Lung microvascular endothelial cell (primary cell): ENCODE results near the gene APC2. TPM values are rescaled to one million over a fixed set of nuclear protein-coding genes. Genes with fewer than 3 reads are reported as not detected.

Experiments
- DNase-seq, 2 donors: peaks; one replicate each; pipeline versions ENCODE4 v3.0.0 to v3.0.0-alpha.2; 2010; ENCODE audit warnings: low read depth in 2 of 2
- total RNA-seq: library from RNA; depleted of rRNA; stranded (reverse); fragments of >200 nt; gene quantifications from 2 replicates; pipeline ENCODE4 v1.2.1, GENCODE V29; 2014

The APC2 gene
- total RNA-seq, 1 donor from 2014 or later, result under 0.01 TPM

DNA sequence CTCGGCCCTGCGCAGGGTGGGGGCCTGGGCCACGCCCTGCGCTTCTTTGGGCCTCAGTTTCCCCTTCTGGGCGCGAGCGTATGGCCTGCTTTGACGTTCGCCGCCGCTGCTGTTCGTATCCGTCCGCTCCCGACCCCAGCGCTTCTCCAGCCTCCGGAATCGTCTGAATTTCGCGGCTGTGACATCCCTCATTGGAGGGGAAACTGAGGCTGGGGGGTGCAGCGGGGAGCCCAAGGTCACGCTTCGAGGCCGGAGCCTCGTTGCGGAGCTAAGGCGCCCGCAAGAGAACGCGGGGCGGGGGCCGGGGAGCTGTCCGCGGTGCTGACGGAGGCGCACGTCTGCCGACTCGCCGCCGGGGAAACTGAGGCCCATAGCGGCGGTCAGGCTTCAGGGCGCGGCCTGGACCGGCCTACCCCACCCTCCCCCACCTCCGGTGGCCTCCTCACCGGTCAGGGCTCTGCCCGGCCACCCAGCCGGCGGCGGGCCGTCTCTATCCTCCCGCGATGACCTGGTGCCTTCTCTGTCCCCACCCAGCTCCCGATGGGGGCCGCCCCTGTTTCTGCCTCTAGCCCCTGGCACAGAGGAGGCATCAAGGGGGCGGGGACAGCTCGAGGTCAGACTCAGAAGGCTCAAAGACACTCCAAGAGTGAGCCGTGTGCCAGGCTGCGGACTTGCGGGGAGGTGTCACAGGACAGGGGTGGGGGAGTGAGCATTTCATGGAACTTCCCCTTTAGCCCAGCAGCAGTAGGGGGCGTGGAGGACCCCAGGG, 3.0 kb upstream of the APC2 start:
- DNase-seq, result no peak

DNA sequence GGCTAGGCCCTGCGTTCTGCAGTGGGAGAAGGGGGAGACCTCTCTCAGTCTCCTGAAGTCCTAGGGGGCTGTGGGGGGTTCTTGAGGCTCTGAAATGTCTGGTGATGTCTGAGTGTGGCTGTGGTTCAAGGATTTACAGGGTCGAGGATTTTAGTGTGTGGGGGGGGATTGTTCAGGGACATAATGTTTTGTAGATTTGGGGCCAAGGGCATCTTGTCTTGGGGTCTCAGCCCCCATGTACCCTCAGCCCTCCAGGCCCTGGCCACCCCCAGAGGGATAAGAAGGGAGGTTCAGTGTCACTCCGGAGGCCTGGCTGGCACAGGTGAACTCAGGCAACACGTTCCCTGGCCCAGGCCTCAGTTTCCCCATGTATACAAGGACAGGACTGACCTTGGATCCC, 2.4 kb upstream of the APC2 start:
- no peak for DNase-seq

DNA sequence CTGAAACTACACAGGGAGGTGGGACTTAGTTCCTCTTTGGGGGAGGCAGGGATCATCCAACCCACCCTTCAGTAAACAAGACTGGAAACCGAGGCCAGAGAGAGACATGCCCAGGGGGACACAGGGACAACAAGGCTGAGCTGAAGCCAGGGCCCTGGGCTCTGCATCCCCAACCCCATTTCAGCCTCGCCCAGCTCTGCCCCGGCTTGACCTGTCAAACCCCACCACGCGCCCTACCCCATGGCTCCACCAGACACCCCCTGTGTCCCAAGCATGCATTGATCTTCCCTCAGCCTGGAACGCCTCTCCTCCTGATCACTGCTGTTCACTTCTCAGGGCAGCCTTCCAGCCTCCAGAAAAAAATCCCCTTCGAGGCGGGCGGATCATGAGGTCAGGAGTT, 2.0 kb upstream of the APC2 start:
- no peak for DNase-seq

DNA sequence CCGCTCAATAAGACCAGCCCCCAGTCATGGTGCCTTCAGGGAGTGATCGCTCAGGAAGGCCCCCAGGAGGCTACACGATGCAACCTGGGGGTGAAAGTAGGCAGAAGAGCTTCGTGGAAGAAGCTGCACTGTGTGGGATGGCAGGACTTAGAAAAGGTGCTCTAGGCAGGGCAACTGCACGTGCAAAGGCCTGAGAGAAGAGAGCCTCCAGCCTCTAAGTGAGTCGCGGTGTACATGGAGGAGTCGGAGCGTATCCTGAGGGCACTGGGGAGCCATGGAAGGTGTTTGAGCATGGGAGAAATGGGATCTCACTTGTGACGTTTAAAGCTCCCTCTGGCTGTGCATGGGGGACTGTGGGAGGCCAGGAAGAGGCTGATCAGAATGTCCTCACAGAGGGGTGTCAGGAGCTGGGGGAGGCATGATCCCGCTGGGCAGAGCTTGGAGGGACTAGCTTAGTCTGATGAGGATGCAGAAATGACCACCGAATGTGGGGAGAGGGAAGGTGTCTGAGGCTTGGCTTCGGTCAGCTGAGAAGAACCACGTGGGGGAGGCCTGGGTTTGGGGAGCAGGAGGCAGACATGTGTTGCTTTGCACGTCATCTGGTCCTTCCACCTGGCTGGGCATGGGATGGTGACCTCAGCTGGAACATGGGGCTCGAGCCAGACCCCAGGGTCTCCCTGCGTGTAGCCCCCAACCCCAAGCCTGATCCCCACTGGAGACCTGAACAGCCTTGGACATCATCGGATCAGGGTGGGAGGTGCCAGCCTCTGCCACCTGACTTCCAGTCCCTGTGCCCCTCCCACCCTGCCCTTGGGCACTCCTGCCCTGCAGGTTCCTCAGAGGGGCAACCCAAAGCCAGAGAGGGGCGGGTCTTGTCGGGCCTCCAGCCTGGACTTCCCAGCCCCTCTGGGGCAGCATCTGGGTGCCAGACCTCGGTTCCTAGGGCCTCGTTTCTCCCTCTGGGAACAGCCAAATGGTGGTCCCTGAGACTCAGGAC, 1.1 kb downstream of the APC2 start:
- DNase-seq, result no peak

DNA sequence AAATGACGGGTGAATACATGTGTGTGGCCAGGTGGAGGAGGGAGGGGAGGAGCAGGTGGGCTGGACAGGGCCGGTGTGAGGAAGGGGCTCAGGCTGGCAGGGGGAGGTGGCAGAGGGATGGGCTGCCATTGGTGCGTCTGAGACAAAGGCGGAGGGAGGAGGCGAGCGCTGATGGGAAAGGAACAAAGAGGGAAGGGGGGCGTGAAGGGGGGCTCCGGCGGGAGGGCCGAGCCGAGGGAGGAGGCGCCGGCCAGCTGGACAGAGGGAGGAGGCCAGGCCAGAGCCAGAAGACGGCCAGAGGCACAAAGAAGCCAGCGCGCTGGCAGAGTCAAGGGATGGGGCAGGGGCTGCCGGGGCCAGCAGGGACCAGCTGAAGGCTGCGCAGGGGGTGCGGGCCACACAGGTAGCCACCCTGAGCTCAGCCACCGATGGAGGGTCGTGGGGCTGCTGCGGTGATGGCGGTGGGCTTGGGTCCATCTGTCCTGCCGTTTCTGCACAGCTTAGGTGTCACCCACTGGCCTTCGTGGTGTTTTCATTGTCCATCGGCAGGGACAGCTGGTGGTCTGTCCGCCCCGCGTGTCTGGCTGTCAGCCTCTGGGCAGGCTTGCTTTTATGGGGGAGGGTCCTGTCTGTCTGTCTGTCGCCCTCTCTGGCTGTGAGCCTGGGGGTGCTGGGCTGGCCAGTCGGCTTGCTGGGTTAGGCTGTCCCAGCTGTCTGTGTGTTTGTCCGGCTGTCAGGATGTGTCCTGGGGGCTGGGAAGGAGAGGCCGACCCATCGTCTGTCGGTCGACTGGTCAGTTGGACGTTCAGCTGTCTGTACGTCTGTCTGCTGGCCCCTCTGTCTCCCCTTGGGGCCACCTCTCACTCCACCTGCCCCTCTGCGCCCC, 2.2 kb downstream of the APC2 start:
- DNase-seq, result no peak

DNA sequence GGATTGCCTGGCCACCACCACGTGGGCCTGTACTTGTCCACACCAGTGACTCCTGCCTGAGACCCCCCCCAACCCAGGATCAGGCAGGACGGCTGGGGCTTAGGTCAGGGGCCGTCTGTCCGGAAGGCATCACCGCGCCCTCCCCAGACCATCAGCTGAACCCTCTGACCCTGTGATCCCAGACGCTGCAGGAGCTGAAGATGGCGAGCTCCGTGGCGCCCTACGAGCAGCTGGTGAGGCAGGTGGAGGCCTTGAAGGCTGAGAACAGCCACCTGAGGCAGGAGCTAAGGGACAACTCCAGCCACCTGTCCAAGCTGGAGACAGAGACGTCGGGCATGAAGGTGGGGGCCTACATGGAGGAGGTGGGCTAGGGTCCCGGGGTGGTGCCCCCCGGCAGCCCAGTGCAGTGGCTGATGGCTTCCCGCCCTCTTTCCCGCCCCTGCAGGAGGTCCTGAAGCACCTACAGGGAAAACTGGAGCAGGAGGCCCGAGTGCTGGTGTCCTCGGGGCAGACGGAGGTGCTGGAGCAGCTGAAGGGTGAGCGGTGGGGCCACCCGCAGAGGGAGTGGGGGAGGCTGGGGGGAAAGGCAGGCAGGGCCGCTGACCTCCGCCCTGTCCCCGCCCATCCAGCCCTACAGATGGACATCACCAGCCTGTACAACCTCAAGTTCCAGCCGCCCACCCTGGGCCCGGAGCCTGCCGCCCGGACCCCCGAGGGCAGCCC, 3.0 kb downstream of the APC2 start:
- no peak for DNase-seq

DNA sequence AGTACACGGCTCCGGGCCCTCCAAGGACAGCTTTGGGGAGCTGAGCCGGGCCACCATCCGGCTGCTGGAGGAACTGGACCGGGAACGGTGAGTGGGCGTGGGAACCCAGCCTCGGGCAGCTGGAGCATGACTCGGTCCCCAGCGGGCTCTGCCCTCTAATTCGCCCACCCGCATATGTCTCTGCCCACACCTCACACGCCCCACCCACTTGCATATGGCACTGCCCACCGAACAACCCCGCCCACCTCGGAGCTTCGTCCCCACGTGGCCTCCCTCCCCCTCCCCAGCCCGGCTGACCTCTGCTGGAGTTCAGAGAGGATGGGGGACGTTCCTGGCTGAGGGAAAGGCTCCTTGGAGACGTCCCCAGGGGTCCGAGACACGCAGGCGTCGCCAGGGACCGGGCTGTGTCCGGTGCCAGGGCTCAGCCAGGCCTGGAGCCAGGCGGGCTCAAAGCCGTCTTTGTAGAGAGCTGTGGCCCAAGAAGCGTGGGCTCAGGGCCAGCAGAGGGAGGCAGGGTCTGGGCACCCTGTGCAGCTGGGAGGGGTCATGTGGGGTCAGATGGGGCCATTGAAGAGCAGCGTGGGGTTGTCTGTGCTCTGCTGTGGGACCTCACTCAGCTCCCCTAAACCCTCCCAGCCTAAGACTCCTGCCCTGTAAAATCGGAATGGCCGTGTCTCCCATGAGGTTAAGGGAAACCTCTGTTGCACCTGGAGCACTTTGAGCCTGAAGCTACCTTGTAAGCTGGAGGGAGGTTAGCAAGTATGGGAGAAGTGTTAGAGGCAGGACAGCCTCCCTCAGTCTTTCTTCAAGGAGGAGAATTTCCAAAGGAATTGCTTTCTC, 3.8 kb downstream of the APC2 start:
- DNase-seq, result no peak

DNA sequence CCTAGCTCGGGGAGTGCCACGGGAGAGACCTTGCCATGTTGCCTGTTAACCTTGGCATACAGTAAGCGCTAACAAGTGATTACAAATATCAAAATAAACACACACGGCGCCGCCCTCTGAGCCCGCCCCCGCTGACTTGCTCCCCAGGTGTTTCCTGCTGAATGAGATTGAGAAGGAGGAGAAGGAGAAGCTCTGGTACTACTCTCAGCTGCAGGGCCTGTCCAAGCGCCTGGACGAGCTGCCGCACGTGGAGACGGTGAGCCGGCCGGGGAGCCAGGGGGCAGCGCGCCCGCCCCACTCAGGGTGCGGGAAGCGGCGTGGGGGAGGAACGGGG, 5.0 kb downstream of the APC2 start:
- peak in 1 of 2 donors; percentile 75 for DNase-seq

DNA sequence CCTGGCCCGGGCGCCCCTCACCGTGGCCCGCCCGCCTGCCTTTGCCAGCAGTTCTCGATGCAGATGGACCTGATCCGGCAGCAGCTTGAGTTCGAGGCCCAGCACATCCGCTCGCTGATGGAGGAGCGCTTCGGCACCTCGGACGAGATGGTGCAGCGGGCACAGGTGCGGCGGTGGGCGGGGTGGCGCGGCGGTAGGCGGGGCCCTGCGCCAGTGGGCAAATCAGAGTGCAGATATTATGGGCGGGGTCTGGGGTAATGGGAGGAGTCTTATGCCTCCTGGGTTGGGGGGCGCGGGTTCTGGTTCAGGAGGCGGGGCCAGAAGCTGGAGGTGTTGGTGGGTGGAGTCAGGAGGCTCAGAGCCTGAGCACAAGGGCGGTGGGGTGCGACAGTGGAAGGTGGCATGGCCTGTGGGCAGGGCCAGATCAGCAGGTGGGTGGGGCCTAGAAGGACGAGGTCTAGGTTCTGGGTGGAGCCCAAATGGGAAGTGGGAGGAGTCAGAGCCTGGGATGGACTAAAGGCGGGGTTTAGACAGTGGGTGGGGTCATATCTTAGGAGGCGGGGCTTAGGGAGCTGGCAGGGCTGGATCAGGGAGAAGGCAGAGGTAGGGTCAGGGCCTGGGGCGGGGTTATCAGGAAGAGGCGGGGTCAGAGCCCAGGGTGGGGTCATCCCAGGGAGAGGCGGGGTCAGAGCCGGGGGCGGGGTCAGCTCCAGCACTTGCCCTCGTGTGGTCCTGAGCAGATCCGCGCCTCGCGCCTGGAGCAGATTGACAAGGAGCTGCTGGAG, 5.6 kb downstream of the APC2 start:
- peak; percentile 60 to 62 for DNase-seq

DNA sequence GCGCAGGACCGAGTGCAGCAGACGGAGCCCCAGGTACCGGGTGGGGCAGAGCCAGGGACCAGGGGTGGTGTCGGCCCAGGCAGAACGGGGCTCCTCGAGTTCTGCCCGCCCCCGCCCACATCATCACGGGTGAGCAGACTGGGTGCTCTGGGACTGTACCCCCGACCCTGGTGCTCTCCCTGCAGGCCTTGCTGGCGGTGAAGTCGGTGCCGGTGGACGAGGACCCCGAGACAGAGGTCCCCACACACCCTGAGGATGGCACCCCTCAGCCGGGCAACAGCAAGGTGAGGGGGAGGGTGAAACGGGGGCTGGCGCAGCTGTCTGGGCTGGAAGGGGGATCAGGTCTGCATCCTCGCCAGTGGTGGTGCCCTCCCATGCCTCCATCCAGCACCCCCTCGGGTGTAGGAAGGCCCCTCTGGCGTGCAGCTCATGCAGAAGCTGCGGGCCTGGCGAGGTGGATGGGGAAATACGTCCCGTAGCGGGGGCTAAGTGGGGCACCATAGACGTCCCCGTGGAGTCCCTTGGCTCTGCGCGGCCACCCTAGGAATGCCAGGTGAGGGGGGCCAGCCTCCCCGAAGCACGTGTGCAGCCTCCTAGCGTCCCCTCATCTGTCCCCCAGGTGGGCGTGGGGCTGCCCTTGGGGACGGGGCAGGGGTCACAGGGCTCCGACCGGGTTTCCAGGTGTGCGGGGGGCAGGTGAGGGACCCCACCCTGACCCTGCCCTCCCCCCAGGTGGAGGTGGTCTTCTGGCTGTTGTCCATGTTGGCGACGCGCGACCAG, 6.4 kb downstream of the APC2 start:
- no peak for DNase-seq

DNA sequence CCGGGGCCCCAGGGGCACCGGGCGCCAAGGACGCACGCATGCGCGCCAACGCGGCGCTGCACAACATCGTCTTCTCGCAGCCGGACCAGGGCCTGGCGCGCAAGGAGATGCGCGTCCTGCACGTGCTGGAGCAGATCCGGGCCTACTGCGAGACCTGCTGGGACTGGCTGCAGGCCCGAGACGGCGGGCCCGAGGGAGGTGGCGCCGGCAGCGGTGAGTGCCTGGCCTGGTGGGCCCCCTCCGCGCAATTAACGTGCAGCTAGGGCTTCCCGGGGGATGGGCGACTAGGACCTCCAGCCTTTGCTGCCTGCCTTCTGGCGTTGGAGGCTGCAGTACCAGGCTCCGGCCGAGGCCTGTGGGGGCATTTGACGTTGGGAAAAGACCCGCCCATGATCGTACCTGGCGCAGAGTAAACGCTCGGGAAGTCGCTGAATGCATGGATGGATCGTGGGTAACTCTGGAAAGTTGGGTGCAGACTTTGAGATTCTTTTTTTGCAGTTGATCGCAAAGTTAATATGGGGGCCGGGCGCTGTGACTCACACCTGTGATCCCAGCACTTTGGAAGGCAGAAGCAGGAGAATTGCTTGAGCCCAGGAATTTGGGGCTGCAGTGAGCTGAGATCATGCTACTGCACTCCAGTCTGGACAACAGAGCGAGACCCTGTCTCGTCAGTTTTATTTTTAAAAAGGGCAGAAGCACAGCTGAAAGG, 7.3 kb downstream of the APC2 start:
- no peak for DNase-seq

DNA sequence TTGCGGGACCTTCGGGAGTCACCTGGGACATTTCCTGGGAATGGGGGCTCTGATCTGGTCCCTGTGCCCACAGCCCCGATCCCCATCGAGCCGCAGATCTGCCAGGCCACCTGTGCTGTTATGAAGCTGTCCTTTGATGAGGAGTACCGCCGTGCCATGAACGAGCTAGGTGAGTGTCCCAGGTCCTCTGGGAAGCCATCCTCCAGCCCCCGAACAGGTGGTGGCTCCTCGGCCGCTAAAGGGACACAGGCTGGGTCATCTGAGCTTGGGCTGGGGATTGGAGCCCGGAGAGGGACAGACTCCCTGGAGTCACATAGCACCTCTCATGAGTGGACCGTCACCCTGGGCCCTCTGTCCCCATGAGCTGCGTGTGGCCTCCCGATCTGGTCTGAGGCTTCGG, 8.0 kb downstream of the APC2 start:
- DNase-seq, result no peak

DNA sequence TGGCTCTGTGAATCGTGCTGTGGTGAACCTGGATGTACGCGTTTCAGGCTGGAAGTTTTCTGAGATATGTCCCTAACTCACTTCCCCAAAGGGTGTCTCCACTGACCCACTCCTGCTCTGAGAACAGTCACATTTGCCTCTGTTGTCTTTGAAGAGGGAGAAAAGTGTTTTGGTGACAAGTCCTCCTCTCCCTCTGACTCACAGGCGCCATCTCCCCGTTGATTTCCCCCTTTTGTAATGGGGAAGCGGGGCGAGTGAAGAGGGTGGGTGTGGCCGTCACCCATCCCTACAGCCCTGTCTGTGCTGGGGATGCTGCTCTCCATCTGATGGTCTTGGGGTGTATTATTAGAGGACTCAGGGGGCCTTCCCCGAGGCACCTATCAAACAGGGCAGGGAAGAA, 9.6 kb downstream of the APC2 start:
- no peak for DNase-seq

DNA sequence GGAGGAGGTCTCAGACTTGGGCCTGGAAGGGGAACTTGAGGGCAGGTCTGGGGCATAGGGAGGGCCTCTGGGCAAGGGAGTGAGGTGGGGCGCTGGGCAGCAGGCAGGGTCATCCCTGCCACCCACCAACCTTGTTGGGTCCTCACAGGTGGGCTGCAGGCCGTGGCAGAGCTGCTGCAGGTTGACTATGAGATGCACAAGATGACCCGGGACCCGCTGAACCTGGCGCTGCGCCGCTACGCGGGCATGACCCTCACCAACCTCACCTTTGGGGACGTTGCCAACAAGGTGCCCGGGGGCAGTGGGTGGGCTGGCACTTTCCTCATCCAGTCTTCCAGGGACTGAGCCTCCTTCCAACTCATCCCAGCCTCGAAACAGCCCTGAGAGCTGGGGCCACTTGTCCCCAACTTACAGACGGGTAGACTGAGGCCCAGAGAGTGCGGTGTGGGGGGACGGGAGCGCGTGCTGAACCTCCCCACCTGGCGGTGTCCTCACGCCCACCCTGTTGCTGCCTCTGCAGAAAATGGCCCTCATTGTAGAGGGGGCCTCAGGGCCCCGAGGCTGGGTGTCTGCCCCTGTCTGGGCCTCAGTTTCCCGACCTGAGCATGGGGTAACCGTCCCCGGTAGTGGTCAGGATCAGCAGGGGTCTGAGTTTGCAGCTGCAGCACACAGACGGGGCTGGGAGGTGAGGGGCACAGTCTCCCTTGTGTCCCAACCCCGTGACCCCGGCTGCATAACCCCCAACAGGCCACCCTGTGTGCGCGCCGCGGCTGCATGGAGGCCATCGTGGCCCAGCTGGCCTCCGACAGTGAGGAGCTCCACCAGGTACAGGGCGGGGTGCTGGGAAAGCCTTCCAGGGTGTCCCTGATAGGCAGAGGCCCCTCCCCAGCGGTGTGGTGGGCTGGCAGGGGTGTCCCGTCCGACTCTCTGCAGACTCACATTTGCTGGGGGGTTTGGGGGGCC, 10.4 kb downstream of the APC2 start:
- no peak for DNase-seq

DNA sequence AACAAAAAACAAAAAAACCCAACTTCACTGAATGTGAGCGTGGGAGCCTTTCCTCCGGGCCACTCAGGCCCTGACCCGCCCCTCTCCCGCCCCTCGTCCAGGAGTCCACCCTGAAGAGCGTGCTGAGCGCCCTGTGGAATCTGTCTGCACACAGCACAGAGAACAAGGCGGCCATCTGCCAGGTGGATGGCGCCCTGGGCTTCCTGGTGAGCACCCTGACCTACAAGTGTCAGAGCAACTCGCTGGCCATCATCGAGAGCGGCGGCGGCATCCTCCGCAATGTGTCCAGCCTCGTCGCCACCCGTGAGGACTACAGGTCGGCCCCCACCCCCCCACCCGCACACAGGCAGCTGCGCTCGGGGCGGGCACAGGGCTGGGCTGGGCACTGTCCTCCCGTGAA, 11.9 kb downstream of the APC2 start:
- DNase-seq, result no peak

DNA sequence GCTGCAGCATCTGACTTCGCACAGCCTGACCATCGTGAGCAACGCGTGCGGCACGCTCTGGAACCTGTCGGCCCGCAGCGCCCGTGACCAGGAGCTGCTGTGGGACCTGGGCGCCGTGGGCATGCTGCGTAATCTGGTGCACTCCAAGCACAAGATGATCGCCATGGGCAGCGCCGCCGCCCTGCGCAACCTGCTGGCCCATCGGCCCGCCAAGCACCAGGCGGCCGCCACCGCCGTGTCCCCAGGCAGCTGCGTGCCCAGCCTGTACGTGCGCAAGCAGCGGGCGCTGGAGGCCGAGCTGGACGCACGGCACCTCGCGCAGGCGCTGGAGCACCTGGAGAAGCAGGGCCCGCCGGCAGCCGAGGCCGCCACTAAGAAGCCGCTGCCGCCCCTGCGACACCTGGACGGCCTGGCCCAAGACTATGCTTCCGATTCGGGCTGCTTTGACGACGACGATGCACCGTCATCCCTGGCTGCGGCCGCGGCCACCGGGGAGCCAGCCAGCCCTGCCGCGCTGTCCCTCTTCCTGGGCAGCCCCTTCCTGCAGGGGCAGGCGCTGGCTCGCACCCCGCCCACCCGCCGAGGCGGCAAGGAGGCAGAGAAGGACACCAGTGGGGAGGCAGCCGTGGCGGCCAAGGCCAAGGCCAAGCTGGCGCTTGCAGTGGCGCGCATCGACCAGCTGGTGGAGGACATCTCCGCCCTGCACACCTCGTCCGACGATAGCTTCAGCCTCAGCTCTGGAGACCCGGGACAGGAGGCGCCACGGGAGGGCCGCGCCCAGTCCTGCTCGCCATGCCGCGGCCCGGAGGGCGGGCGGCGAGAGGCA, 15.5 kb downstream of the APC2 start:
- DNase-seq, result peak; percentile 69 to 78
